SK-N-DZ (cell line): ENCODE data around the gene TTC39B.
"Not testable (repeated sequence)": the region's sequence is repeated elsewhere in the genome, so short reads cannot be mapped to it uniquely, and the experiment has no call there.

Experiments
- DNase-seq: peaks from one replicate; pipeline ENCODE4 v3.0.0-alpha.2; 2015; ENCODE audit warnings: low spot score

The TTC39B gene

GRCh38 chr9:15268317-15268716 lies 38.7 kb downstream of the TTC39B start:
- DNase-seq: no peak

GRCh38 chr9:15264918-15265317 lies 42.1 kb downstream of the TTC39B start:
- no peak for DNase-seq

GRCh38 chr9:15262581-15262980 lies 44.4 kb downstream of the TTC39B start:
- DNase-seq: no peak

- DNase-seq: no peak
Measured at GRCh38 chr9:15256426-15256825, 50.6 kb downstream of the TTC39B start.

- DNase-seq: no peak
Measured at GRCh38 chr9:15253786-15254185, 53.2 kb downstream of the TTC39B start.

GRCh38 chr9:15253197-15253596 lies 53.8 kb downstream of the TTC39B start:
- no peak for DNase-seq

- DNase-seq: peak; percentile 34
Measured at GRCh38 chr9:15249981-15250380, 57.0 kb downstream of the TTC39B start.

- no peak for DNase-seq
Measured at GRCh38 chr9:15249042-15249818, 57.8 kb downstream of the TTC39B start.

- no peak for DNase-seq
Measured at GRCh38 chr9:15248621-15249020, 58.4 kb downstream of the TTC39B start.

- DNase-seq: no peak
Measured at GRCh38 chr9:15248081-15248480, 58.9 kb downstream of the TTC39B start.

GRCh38 chr9:15246708-15247107 lies 60.3 kb downstream of the TTC39B start:
- no peak for DNase-seq

GRCh38 chr9:15246243-15246642 lies 60.8 kb downstream of the TTC39B start:
- DNase-seq: no peak

GRCh38 chr9:15244001-15244441 lies 63.0 kb downstream of the TTC39B start:
- no peak for DNase-seq

GRCh38 chr9:15243081-15243480 lies 63.9 kb downstream of the TTC39B start:
- DNase-seq: no peak

- DNase-seq: no peak
Measured at GRCh38 chr9:15240927-15241326, 66.1 kb downstream of the TTC39B start.

- no peak for DNase-seq
Measured at GRCh38 chr9:15239816-15240215, 67.2 kb downstream of the TTC39B start.

- DNase-seq: no peak
Measured at GRCh38 chr9:15238646-15239045, 68.4 kb downstream of the TTC39B start.

- no peak for DNase-seq
Measured at GRCh38 chr9:15235658-15236057, 71.4 kb downstream of the TTC39B start.

- not testable (repeated sequence) for DNase-seq
Measured at GRCh38 chr9:15233941-15234490, 73.0 kb downstream of the TTC39B start.

- not testable (repeated sequence) for DNase-seq
Measured at GRCh38 chr9:15232706-15233280, 74.2 kb downstream of the TTC39B start.

GRCh38 chr9:15231788-15232635 lies 75.0 kb downstream of the TTC39B start:
- DNase-seq: peak; percentile 16

- no peak for DNase-seq
Measured at GRCh38 chr9:15229409-15229808, 77.6 kb downstream of the TTC39B start.
